ENCODE data around the gene ANP32E.

The ANP32E gene

DNA sequence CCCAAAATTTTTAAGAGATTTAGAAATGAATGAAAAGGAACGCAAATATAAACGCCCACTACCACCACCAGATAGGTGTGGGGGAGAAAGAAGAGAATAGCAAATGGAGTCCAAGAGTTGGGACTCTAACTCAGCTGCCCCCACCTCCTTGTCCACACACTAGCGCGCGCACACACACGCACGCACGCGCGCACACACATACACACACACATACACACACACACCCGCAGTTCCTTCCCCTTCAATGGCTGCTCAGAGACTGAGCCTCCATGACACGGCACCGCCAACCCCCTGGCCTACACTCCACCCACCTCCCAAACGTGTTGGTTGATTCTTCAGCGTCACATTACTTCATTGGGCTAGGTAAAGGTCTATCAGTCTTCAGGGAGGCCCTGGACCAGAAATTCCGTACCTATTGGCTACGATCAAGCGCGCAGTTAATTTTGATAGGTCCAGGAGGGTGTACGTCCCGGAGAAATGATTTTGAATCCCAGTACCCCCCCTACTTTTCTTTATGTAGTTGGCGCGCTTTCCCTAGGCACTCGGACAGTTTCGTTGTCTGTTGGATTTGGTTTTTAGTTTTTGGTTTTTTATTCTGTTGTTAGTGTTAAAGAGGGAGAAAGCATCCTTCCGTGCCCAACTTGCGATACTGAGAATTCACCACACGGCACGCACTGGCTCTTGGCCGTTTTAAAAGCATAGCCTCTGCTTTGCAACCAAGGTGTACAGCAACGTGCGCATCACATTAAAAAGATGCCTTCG is at the start of gene ANP32E:
Gene ANP32E, minus strand, starts transcription at position 261 of the 762 bp plus-strand sequence. CDS start 326 bp downstream, outside the sequence.
- DNase-seq: peak; percentile 98

DNA sequence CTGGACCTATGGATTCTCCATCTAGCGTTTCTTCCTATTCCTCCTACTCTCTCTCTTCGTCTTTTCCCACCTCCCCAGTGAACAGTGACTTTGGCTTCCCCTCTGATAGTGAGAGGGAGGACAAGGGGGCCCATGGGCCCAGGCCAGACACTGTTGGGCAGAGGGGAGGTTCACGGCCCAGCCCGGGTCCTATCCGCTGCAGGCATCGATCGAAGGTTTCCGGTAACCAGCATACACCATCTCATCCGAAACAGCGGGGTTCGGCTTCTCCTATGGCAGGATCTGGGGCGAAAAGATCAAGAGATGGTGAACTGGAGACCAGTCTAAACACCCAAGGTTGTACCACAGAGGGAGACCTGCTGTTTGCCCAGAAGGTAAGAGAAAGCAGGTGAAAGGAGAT is 47.3 kb upstream of the ANP32E start:
- no peak for DNase-seq

DNA sequence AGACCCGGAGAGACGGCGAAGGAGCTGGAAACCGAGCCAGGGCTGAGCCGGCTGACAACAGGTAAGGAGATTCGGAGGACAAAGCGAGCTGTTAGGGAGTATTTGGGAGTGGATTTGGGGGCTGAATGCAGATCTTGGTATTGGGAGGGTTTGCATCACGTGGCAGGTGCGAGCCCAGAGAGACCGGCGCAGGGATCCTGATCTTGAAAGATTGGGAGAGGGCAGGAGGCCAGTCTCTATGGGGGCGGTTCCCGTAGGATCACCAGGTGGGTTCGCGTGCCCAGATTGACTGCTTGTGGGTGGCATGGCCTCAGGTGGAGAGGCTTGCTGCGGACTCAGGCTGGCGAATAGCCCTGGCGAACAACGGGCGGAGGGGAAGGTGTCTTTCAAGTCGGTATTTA is 46.6 kb upstream of the ANP32E start:
- DNase-seq: no peak

DNA sequence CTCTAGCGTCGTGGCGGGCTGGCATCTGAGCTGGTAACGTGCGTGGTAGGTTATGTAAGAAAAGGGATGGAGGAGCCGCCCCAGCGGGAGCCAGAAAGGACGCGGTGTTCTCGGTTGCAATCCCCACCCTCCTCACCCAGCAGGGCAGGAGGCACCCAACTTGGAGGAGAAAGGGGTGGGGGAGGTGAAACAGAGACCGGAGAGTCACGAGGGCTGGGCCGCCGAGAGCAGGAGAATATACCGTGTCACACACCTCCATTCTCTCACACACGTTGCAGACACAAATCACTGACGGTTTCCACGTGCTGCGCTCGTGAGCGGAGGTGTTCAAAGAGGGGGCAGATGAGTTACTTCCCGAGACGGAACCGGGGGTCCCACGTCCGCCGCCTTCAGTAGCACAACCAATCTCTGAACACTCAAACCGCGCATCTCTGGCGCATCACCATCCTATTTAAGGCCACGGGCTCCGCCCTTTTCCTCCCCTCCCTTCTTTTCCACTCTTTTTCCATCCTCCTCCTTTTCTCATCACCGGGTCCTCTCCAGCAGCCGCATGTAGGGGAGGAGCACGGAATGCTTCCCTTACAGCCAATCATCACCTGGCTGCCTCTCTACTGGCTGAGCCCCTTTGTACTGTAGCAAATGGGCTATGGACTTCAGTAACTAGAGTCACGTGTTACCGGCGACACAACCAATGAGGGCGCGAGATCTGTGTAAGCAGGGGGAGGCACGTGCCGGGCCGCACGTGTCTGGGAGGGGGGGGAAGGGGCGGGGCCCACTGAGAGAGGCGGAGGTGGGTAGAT is 46.0 kb upstream of the ANP32E start, which contains the start of gene CIART:
Gene CIART, plus strand, starts transcription at position 797 of the 800 bp plus-strand sequence. CDS start 714 bp downstream, outside the sequence.
- DNase-seq: peak; percentile 98

DNA sequence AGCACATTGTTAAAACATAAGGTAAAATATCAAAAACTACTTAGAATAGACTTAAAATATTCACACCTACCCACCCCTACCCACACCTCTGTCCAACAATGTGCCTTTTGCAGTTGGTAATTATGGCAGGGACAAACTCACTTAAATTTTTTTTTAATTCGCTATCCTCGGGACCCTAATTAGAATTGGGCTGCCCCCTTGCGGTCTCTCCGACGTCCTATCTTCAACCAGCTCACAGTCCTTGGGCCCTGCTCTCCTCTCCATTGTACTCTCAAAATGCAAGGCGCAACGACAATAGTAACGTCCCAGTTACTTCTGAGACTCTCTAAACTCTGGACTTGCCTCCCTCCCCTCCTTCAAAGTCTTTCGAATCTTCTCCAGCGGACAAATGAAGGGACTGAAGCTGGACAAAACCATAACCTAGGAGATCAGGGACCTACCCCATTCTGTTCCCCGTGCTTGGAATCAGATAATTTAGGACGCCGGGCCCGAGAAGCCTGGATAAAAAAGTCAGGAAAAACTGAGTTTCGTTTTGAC is 45.4 kb upstream of the ANP32E start:
- DNase-seq: peak; percentile 53

DNA sequence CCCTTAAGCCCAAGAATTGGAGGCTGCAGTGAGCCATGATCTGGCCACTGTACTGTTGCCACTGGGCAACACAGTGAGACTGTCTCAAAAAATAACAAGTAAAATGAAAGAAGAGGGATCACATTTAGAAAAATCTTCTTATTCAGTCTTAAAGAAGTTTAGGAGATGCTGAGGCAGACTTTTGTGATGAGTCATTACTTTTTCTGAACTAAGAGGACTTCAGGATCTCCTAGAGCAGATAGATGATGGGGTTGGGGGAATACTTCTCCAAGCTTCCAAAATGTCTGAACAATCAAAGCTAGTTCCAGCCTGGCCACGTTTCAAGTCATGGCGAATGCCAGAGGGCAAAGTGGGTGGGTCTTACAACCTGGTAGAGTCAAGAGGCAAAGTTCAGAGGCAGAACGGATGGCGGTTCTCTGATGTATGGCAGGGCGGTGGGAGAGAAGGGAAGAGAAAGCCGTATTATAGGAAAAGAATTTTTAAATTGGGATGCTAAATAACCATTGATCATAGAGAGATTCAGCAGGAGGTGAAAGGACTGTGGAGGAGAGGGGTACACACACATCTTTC is 44.3 kb upstream of the ANP32E start:
- DNase-seq: no peak

DNA sequence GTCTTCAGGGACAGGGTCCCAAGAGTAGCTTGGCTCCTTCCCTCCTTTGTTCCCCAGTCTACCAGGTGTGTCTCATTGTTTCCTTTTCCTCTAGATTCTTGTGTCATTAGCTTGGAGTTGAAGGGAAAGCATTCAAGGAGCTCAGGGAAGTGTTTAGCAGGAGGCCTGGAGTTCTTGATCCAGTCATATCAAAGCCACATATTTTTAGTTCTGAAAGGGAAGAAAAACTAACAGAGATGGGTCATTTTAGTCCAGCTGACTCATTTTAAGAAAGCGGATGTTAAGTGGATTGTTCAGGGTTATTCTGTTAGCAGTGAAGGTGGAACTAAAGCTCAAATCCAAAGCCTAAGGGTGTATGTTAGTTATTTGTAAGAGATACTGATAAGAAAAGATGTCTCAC is 37.4 kb upstream of the ANP32E start:
- DNase-seq: no peak

DNA sequence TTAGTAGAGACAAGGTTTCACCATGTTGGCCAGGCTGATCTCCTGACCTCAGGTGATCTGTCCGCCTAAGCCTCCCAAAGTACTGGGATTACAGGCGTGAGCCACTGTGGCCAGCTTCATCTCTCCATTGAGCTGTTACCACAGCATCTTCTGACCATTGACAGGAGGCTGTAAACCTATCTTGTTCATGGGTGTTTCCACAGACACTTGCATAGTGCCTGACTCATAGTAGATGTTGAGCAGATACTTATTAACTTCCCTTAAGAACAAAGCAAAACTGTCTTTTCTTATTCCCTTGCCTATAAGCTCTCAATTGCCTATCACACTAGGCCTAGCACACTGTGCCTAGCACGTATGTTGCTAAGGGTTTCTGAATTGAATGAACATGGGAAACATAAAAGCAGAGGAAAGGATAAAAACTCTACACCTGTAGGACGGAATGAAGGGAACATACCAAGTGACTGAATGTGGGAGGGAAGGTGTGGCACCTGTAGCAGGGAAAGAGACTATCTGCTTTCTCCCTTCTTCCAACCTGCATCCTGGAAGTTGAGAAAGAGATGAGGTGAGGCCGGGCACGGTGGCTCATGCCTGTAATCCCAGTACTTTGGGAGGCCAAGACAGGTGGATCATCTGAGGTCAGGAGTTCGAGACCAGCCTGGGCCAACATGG is 35.5 kb upstream of the ANP32E start:
- DNase-seq: no peak

DNA sequence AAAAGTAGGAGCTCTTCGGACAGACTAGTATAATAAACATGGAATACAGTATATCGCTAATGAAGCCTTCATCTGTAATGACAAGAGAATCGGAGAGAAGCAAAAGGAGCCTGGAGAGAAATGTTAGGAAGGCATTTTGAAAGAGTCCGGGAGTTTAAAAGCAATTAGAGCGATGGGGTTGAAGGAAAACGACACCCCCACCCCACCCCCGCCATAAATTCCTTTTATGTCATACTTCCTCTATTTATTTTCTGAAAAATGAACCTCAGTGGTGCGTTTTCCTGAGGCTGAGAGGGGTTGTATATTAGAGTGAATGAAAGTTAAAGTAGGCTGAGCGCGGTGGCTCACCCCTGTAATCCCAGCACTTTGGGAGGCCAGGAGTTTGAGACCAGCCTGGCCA is 33.5 kb upstream of the ANP32E start:
- no peak for DNase-seq

DNA sequence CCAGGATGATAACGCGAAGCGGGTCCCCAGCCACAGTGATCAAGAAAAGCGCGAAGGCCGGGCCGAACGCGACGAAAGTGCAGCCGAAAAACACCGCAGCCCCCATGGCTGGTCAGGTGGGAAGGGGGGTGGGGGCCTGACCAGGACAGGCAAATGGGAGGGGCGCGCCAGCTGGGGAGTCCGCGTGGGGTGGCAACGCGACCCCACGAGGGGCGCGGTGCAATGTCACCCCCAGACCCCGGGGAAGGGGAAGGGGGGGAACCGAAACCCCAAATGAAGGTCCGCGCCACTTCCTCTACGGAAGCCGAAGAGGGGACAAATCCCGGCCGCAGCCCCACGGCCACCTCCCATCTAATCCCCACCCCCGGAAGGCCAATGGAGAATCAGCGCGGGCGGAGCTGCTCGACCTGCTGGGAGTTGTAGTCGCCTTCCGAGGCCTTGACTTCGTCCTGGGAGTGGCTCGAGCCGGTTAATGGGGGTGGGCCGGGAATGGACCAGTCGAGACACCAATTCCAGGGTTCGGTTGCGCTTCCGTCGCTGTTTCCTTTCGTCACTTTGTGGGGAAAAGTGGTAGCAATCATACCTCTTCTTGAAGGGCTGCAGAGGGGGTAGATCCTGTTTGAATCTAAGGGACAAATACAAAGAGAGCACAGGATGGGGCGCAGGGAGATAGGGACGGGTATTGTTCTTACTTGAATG is 32.9 kb upstream of the ANP32E start, which contains the start of gene APH1A:
Gene APH1A, minus strand, starts transcription at position 312 of the 699 bp plus-strand sequence. Its CDS starts 206 bp downstream, at position 106.
- peak; percentile 95 for DNase-seq

DNA sequence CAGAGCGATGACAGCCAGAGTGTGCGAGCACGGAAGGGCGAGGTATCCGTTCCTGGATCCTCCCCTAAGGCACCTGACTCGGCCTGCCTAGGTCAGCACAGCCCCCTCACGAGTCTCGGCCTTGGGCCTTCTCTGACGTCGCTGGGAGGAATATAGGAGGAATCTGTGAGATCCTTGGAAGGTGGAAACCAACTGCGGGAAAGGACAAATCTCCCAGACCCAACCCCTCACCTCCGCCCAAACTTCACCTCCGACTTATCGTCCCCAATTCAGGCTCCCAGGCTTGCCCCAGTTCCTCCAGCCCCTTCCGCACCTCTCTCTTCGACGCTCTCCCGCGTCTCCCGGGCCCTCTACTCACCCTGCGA is 32.4 kb upstream of the ANP32E start:
- no peak for DNase-seq

DNA sequence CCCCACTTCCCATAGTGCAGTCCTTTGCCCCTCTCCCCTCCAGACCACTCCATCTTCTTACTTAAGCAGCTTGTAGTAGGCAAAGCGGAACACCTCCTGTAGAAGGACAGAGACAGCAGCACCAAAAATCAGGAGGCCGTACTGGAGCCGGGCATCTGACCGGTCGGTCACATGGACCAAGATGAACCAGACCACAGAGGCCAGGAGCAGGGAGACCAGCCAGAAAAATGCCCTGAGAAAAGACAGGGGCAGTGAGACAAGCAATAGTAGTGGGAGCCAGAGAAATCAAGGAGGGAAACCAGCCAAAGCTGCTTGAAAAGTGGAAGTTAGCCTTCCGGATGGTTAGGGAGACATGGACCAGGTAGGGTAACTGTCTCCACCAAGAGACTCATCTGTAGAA is 32.0 kb upstream of the ANP32E start:
- no peak for DNase-seq

DNA sequence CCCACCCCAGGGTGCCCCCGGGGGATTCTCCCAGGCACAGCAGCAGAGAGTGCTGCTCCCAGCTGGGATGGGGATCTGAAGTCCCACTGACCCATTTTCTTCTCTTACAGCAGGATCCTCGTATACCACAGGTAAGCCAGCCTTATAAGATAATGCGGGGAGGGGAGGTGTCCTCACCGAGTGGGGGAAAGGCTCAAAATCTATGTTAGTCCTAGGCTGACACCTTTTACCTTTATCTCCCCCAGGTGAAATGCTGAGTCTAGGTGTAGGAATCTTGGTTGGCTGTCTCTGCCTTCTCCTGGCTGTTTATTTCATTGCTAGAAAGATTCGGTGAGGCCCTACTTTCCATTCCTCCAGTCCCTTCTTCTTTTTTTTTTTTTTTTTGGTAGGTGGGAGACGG is 27.6 kb upstream of the ANP32E start:
- DNase-seq: no peak

DNA sequence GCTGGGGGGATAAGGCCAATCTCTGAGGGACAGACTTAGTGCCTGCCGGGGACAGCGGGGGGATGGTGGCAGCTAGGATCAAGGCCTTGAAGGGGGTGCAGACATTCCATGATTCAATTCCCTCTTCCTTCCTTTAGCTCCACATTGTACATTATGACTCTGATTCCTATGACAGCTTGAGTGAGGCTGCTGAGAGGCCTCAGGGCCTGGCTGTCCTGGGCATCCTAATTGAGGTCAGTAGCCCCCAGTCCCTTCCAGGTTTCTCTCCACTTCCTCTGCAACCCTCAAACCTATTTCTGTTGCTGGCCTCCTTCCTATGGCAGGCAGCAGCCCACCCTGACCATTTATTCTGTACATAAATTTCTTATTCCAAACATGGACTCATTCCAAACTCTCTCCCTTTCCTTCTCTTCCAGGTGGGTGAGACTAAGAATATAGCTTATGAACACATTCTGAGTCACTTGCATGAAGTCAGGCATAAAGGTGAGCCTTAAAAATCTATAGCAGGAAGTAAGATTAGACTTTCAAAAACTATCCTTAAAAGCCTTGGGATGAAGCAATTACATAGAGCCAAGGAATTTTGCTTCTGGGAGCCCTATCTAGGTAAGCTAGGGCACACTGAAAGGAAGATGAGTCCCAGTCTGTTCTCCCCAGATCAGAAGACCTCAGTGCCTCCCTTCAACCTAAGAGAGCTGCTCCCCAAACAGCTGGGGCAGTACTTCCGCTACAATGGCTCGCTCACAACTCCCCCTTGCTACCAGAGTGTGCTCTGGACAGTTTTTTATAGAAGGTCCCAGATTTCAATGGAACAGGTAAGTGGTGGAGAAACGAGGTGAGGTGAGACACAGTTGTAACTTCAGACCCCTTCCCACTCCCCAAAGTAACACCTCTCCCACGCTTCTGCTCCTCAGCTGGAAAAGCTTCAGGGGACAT is 26.7 kb upstream of the ANP32E start:
- DNase-seq: no peak

DNA sequence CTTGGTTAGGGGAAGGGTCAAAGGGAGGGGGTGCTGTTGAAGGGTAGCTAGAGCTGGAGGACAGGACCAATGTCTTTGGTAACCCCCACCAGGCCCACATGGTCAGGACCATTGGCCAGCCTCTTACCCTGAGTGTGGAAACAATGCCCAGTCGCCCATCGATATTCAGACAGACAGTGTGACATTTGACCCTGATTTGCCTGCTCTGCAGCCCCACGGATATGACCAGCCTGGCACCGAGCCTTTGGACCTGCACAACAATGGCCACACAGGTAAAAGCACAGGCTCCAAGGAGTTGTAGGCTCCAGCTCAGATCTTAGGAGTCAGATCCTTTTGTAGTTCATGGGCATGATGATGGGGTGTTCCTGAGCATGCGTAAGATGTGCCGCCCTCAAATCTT is 25.5 kb upstream of the ANP32E start:
- DNase-seq: no peak

DNA sequence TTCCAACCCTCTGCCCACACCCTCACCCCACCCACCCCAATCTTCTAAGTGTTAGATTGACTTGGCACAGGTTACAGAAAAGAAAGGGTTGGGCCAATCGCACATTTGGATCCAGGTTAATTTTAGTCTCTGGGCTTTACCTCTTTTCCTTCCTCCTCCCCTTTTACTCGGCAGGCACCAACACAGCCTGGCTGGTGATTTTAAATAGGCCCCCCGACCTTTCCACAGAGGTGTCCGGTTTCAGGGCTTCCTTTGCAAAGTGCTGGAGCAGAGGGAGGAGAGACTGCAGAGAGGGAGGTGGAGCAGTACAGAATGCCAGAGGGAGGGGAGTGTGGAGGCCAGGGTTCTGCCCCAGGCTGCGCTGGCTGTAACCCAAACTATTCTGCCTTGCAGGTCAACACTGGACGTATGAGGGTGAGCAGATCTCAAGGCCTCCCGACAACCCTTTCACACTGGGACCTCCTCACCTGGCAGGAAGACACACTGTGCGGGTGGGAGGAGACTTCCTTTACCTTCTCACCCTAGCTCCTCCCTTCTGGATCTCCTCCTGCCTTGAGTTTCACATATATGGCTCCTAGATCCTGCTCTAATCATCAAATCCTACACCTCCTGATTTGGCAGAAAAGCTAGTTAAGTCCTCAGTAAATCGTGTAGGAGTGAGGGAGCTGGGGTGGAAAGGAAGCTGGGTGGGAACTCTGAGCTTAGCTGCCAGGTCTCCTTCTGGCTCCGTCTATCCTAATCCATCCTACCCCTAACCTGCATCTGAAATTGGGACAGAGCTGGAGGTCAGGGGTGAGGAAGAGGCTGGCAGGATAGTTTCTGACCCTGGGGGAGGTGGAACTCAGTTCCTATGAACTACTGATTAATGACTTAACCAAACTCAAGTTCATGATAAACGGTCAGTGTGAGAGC is 24.1 kb upstream of the ANP32E start:
- DNase-seq: peak; percentile 59

DNA sequence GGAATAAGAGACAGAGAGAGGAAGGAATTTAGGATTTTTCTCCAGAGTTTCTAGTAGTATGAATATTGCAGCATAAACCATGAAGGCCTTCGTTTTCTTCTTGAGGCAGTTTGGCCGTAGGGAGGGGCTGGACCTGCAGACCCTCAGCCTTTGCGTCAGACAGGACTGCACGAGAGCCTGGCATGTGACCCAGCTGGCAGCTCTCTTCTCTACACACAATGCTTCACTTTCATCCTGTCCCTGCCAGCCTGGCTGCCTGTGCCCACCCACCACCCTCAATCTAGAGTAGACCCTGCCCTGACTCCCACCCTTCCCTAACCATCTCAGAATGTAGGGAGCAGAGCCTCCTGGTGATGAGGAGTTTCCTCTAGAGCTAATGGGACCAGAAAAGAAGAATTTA is 23.3 kb upstream of the ANP32E start:
- DNase-seq: no peak

DNA sequence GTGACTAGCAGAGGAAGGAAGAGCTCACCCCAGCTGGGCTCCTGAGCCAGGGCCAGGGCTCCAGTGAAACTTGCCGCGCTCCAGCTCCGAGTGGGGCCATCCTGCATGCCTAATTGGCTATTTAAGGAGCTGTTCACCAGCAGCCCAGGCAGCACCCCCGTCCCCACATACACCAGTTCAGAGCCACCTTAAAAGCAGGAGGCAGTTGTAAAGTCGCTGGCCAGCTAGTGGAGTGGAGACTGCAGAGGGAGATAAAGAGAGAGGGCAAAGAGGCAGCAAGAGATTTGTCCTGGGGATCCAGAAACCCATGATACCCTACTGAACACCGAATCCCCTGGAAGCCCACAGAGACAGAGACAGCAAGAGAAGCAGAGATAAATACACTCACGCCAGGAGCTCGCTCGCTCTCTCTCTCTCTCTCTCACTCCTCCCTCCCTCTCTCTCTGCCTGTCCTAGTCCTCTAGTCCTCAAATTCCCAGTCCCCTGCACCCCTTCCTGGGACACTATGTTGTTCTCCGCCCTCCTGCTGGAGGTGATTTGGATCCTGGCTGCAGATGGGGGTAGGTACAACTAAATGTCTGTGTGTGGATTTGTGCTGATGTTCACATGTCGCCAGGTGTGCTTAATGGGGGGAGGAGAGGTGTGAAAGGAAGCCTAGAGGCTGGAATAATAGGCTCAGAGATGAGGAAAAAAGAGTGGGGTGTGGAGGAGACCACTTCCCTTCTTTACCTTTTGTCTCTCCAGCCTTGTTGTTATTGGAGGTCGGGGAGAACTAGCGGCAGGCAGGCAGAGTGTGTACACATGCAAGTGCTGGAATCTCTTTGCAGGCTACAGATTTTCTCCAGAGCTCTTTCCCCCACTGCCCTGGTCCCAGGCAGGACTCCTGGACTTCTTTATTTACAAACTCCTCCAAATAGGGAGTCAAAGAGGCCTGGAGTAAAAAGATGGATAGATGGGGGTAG is 22.0 kb upstream of the ANP32E start, which contains the start of gene CA14:
Gene CA14, plus strand, starts transcription at position 151 of the 962 bp plus-strand sequence. Its CDS starts 355 bp downstream, at position 506.
- no peak for DNase-seq

Measured in NCI-H1436 (cell line).